ENCODE measurements around the gene CYB5A. TPM values are rescaled to one million over a fixed set of nuclear protein-coding genes. Genes with fewer than 3 reads are reported as not detected.

Gene CYB5A
- total RNA-seq, 1 donor from 2014 or later, result 105 TPM

GRCh38 chr18:74284191-74284979 lies 7.4 kb downstream of the CYB5A start:
- no peaks in the 10 kb centered on the region for H3K9me3 ChIP-seq (replicated peaks)
- no peaks in the 10 kb centered on the region for H3K27me3 ChIP-seq (ENCODE audit: low read depth)
- no peaks in the 10 kb centered on the region for H3K36me3 ChIP-seq
- no peak for DNase-seq
- peak overlapping the region; percentile 41 for H3K4me3 ChIP-seq
- intact Hi-C loops (cut with micrococcal nuclease), result no loop called here
- TF ChIP-seq, protein P1, sequence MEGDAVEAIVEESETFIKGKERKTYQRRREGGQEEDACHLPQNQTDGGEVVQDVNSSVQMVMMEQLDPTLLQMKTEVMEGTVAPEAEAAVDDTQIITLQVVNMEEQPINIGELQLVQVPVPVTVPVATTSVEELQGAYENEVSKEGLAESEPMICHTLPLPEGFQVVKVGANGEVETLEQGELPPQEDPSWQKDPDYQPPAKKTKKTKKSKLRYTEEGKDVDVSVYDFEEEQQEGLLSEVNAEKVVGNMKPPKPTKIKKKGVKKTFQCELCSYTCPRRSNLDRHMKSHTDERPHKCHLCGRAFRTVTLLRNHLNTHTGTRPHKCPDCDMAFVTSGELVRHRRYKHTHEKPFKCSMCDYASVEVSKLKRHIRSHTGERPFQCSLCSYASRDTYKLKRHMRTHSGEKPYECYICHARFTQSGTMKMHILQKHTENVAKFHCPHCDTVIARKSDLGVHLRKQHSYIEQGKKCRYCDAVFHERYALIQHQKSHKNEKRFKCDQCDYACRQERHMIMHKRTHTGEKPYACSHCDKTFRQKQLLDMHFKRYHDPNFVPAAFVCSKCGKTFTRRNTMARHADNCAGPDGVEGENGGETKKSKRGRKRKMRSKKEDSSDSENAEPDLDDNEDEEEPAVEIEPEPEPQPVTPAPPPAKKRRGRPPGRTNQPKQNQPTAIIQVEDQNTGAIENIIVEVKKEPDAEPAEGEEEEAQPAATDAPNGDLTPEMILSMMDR (IDR thresholded peaks at IDR 0.05; ENCODE audit: borderline replicate concordance), result no peak
- peaks cover 89% of the 10 kb centered on the region for H3K4me1 ChIP-seq
- H3K27ac ChIP-seq (replicated peaks), result peak overlapping the region; percentile 90

- H3K4me1 ChIP-seq, result peaks cover 88% of the 10 kb centered on the region
Measured at GRCh38 chr18:74283646-74284045, 8.1 kb downstream of the CYB5A start.

DNA sequence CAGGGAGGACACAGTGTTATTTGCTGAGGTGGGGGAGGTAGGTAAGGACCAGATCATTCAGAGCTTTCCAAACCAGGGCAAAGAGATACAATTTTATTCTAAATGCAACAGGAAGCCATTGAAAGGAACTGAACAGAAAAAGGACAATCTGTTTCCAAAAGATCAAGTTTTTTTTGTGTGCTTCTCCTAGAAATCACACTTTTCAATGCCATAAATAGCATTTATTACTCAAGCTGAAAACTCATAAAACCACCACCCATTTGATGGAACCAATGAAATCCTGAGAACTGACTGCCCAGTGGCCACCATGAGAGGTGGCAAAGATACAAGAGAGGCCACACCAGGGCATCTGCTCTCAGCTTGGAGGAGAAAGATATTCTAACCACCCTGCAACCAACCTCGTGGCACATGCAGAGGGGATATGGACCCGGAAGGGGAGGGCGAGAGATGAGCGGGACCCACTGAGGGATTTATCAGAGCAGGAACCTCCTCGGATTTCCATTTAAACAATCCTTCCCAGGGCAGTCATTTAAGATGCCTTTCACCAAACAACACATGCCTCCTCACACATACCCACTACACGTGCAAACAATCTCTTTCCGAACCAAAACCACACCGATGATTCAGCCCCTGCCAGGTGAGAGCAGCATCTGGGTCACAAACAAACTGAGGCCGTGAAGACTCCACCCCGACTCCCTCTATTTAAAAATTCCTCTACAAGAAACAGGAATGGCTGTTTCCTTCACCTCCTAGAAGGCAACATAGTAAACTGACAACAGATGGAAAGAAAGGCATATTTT lies 8.8 kb downstream of the CYB5A start:
- intact Hi-C loops (cut with micrococcal nuclease), result no loop called here
- Histone ChIP-seq H3K4me3 (no peak overlapping the region), H3K4me1 (peaks cover 88% of the 10 kb centered on the region), H3K27me3 (ENCODE audit: low read depth) (no peaks in the 10 kb centered on the region), H3K36me3 (no peaks in the 10 kb centered on the region), H3K27ac (replicated peaks) (peak overlapping the region; percentile 90), H3K9me3 (replicated peaks) (no peaks in the 10 kb centered on the region)
- TF ChIP-seq, protein P1 (IDR thresholded peaks at IDR 0.05; ENCODE audit: borderline replicate concordance), result no peak
- DNase-seq, result no peak

More at GRCh38 chr18:74283646-74284045, 8.1 kb downstream of the CYB5A start:
- peak overlapping the region; percentile 90 for H3K27ac ChIP-seq (replicated peaks)
- TF ChIP-seq, protein P1 (IDR thresholded peaks at IDR 0.05; ENCODE audit: borderline replicate concordance), result no peak
- peak overlapping the region; percentile 41 for H3K4me3 ChIP-seq
- DNase-seq, result no peak
- H3K9me3 ChIP-seq (replicated peaks), result no peaks in the 10 kb centered on the region
- H3K36me3 ChIP-seq, result no peaks in the 10 kb centered on the region
- intact Hi-C loops (cut with micrococcal nuclease), result no loop called here
- H3K27me3 ChIP-seq (ENCODE audit: low read depth), result no peaks in the 10 kb centered on the region

DNA sequence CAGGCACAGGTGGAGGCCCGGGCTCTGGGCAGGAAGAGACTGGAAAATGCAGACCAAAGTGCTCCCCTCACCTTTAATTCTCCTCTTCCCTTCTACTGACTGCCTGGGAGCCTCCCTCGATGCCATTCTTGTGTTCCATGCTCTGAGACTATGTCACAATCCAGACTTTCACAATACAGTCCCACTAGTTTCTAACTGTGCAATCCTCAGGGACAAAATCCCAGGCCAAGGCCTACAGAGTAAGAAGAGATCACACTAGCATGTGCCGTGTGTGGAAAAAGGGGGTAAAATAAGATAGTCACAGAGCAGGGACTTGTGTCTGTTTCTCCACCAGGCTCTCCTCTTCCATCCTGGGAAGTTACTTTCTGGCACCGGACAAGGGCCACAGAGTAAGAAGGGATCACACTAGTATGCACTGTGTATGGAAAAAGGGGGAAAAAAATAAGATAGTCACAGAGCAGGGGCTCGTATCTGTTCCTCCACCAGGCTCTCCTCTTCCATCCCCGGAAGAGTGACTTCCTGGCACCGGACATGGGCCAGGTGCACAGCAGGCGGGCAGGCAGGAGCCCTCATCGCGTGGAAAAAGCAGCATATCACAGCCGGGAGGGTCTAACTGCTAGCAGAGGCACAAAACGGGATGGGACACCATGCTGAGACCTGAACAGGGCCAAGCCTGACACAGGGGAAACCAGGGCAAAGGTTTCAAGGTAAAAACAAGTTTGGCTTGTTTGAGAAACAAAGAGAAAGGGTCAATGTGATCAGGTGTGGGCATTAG lies 9.6 kb downstream of the CYB5A start:
- H3K4me1 ChIP-seq, result peaks cover 88% of the 10 kb centered on the region
- H3K27me3 ChIP-seq (ENCODE audit: low read depth), result no peaks in the 10 kb centered on the region
- no peak overlapping the region for H3K4me3 ChIP-seq
- H3K27ac ChIP-seq (replicated peaks), result peak overlapping the region; percentile 90
- no peaks in the 10 kb centered on the region for H3K9me3 ChIP-seq (replicated peaks)
- H3K36me3 ChIP-seq, result no peaks in the 10 kb centered on the region
- DNase-seq, result no peak
- TF ChIP-seq, protein P1 (IDR thresholded peaks at IDR 0.05; ENCODE audit: borderline replicate concordance), result no peak
- intact Hi-C loops (cut with micrococcal nuclease), result no loop called here
